ENCODE results near the gene SLC9A7.

DNA sequence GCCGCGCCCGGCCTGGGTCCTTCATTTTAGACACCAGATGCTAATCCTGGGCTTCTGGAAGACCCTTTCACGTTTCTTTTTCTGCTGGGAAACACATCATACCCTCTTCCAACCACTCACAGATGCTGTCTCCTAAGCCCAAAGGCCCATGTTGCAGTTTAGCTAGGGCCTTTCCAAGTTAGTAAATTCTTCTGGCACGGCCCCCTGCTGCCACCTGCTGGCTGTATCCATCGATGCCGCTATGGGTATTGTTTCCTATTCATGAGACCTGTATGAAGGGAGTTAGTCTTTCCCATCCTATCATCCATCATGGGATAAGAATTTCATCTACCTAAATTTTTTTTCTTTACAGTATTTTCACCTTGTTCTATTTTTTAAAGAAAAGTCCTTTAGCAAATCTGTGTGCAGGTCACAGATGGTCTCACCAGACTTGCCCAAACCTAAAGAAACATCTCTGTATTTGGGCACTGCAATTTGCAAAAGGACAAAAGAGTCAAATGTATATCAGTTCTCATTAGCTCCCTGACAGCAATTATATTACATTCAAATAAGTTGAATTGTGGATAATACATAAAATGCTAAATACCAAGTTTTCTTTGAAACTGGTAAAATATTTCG, 37.8 kb upstream of the SLC9A7 start:
- TF ChIP-seq EP300 (IDR thresholded peaks at IDR 0.05) (no peak), CTCF (IDR thresholded peaks at IDR 0.05) (peak; percentile 50 to 60 (median 51)), POLR2A (IDR thresholded peaks at IDR 0.05) (no peak)

Data from tibial nerve (tissue), 4 donors.